GM12872 (cell line): ENCODE data around the gene DDX39A.

Source experiments
- TF ChIP-seq, protein P1 (sequence below): IDR thresholded peaks from 3 replicates; pipeline ENCODE4 v1.5.1; 2011; ENCODE audit warnings: low read depth, mild to moderate bottlenecking, low read length, moderate library complexity; ENCODE audit not compliant: insufficient read depth

The DDX39A gene

DNA sequence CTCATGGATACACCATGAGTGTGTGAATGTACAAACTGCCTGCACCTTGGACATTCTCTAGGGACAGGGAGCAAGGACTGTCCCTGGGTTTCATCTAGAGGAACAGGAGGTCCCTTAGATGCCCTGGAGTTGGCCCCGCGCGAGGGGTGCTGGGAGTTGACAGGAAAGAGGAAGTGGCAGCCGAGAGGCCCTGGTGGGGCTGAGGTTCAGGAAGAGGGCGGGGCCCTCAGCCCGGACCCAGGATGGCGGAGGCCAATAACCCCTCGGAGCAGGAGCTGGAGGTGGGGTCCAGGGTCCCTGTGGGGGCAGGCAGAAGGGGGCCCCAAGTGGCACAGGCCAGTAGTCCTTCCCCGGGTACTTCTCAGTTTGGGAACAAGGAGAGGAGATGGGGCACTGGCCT lies 20.9 kb upstream of the DDX39A start:
- TF ChIP-seq, protein P1, sequence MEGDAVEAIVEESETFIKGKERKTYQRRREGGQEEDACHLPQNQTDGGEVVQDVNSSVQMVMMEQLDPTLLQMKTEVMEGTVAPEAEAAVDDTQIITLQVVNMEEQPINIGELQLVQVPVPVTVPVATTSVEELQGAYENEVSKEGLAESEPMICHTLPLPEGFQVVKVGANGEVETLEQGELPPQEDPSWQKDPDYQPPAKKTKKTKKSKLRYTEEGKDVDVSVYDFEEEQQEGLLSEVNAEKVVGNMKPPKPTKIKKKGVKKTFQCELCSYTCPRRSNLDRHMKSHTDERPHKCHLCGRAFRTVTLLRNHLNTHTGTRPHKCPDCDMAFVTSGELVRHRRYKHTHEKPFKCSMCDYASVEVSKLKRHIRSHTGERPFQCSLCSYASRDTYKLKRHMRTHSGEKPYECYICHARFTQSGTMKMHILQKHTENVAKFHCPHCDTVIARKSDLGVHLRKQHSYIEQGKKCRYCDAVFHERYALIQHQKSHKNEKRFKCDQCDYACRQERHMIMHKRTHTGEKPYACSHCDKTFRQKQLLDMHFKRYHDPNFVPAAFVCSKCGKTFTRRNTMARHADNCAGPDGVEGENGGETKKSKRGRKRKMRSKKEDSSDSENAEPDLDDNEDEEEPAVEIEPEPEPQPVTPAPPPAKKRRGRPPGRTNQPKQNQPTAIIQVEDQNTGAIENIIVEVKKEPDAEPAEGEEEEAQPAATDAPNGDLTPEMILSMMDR, result no peak

DNA sequence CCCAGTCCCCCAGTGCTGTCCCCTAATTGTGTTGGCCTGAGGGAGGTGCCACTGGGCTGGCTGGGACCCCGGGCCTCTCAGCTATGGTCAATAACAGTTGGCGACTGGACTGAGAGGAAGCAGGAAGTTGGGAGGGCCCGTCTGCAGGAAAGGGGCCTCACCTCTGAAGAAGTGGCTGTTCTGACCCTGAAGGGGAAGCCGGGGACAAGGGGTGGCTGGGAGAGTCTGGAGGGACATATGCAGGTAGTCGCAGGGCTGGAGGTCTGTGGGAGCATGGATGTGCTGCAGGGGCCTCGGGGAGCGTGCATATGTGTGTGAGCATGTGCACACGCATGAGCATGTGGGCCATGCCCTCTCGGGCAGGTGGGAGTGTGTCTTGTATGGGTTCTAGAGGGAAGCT lies 19.9 kb upstream of the DDX39A start:
- TF ChIP-seq, protein P1, result no peak

DNA sequence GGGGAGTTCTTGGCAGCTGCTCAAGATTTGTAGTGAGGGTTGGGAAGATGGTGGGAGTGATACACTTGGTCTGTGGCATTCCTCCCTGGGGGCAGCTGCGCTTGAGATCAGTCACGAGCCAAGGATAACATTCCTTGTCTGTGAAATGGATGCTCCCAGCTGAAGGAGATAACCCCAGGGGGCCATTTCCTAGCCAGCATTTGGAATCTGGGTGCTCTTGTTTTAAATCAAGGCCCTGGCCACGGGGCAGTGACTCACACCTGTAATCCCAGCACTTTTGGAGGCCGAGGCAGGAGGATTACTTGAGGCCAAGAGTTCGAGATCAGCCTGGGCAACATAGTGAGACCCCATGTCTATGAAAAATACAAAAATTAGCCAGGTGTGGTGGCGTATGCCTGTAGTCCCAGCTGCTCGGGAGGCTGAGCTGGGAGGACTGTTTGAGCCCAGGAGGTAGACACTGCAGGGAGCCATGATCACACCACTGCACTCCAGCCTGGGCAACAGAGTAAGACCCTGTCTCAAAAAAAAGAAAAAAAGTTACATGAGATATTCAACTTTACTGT lies 18.5 kb upstream of the DDX39A start:
- TF ChIP-seq, protein P1, result no peak

DNA sequence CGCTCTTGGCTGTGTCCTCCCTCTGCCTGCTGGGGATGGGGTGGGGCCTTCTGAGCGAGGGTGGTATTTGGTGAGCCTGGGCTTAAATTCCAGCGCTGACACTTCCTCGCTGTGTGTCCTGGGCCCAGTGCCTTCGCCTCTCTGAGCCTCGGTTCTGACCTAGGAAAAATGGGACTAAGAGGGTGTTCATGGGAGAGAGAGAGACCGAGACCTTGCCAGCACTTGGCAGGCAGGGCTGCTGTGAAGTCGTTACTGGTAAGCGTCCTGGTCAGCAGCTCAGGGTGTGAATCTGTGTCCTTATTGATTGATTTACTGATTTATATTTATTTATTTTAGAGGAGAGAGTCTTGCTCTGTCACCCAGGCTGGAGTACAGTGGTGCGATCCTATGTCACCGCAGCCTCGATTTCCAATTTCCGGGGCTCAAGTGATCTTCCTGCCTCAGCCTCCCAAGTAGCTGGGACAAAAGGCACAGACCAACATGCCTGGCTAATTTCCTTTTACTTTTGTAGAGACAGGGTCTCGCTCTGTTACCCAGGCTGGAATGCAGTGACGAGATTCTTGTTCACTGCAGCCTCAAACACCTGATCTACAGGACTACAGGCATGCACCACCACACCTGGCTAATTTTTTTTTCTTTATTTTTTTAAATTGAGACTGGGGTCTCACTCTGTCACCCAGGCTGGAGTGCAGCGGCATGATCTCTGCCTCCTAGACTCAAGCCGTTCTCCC lies 16.3 kb upstream of the DDX39A start:
- TF ChIP-seq, protein P1, result no peak

DNA sequence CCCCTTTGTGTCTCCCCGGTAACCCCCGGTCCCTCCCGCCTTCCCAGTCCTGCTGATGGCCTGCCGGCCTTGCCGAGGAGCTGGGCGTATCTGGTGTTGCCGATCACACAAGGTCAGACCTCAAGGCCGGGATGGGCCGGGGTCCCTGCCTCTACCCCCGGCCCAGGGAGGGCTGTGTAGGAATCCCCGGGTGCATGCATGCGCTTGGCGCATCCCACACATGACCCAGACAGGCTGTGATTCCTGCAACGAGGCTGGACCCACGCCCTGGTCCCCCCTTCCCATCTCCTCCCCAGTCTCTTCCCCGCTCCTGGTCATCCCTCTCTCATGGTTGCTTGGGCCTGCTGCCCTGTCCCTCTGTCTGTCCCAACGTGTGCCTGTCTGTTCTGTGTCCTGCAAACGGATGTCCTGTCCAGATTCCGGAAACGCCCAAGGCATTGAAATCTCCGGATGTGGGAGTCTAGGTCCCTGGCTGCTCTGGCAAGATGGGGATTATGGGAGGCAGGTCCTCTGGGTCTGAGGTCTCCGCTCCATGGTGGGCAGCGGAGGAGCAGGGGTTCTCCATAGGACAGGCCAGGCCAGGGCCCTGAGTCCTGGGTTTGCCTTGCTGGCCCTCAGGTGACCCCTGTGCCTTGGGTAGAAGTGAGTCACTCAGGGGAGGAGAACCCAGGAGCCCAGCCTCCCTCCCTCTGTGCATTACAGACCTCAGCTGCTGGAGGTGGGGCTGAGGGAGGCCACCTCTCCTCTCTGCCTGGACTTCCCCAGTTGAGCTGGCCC lies 15.6 kb upstream of the DDX39A start:
- TF ChIP-seq, protein P1, result no peak

DNA sequence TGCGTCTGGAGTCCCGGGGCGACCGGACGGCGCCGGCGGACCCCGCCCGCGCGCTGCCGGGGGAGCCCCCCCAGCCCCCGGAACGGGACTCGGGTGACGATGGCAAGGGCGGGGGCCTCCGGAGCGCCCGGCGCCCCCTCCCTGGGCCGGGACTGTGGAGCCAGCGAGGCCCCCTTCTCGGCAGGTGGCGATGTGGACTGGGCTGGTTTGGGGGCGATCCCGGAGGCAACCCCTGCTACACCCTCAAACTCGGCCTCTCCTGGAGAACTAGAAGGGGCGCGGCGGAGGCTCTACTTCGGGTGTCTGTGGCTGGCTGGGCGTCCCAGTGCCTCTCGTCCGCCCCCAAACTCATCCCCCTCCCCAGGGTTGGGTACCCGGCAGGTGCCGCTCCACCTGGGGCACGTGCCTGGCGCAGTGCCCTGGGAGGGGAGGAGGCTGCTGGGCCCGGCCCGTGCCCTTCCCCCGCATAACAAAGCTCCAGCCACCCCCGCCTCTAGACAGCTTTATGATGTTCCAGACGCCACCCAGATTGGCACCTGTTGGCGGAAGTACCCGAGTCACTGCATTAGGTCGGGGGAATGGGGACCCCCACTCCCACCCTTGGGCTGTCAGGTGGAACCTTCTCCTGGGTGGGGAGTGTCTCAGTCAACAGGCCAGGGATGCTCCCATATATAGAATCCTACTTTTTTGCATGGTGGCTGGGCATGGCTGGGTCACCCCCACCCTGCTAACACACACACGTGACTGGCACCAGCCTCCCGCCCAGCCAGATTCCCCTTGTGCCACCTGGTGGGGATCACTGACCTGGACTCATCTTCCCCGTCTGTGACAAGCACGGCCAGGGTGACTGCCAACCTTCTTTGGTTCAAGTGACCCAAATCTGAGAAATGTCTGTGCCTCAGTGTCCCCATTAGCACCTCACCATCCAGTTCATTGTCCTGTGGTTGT lies 14.7 kb upstream of the DDX39A start:
- TF ChIP-seq, protein P1, result no peak
